Effector memory CD4-positive, alpha-beta T cell (primary cell): Measurements from ENCODE around the gene FER1L5.

Experiments
- DNase-seq, 3 donors: peaks; one replicate each; pipeline ENCODE4 v3.0.0-alpha.2; 2020
- H3K27ac ChIP-seq: 2 replicates; pipeline ENCODE4 v1.7.0; 2013; ENCODE audit warnings: mild to moderate bottlenecking, low read length, moderate library complexity; ENCODE audit not compliant: insufficient read depth, poor library complexity, severe bottlenecking
- H3K27me3 ChIP-seq: replicated peaks from 2 replicates; pipeline ENCODE4 v1.7.0; 2013; ENCODE audit warnings: mild to moderate bottlenecking, low read length; ENCODE audit not compliant: insufficient read depth, control insufficient read depth, poor library complexity, severe bottlenecking
- H3K36me3 ChIP-seq: 2 replicates; pipeline ENCODE4 v1.7.0; 2013; ENCODE audit warnings: mild to moderate bottlenecking, low read length, moderate library complexity; ENCODE audit not compliant: control insufficient read depth, insufficient read depth
- H3K4me1 ChIP-seq: 2 replicates; pipeline ENCODE4 v1.7.0; 2013; ENCODE audit warnings: low read length, mild to moderate bottlenecking; ENCODE audit not compliant: control insufficient read depth, insufficient read depth, poor library complexity, severe bottlenecking
- H3K4me3 ChIP-seq: 2 replicates; pipeline ENCODE4 v1.7.0; 2013; ENCODE audit warnings: low read length, low read depth, mild to moderate bottlenecking; ENCODE audit not compliant: insufficient read depth, poor library complexity, severe bottlenecking
- H3K9me3 ChIP-seq: 2 replicates; pipeline ENCODE4 v1.7.0; 2013; ENCODE audit warnings: mild to moderate bottlenecking, low read length, moderate library complexity; ENCODE audit not compliant: control insufficient read depth

FER1L5 gene

DNA sequence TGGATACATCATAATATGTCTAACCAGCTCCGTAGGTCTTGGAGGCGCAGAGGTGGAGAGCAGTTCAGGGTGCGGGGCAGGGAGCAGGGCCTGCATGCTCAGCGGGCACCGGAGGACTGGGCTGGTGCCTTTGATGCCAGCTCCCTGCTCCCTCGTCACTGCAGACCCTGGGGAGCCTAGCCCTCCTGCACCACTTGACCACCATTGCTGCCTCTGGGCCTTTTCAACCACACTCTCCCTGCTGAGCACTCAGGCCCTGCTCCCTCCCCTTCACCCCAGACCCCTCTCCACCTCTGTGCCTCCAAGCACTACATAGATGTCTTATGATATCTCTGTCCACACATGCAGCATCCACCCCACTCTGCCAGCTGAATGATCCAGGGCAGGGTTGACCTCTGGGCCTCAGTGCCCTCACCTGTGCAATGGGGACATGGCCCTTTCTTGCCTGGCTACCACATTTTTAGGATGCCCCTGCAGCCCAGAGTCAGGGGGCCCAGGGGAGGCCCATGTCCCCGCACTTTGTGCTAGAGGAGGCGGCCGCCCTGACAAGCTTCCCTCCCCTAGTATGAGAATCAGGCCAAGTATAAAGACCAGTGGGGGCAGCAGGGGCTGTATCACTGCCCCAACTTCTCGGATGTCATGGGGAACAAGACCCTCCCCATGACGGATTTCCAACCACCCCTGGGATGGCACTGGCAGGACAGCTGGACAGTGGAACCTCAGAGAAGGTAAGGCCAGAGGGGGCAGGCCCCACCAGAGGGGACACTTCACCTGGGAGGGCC, 46.3 kb downstream of the FER1L5 start:
- Histone ChIP-seq H3K27ac (no peak overlapping the region), H3K4me1 (no peaks in the 10 kb centered on the region)
- DNase-seq: no peak

DNA sequence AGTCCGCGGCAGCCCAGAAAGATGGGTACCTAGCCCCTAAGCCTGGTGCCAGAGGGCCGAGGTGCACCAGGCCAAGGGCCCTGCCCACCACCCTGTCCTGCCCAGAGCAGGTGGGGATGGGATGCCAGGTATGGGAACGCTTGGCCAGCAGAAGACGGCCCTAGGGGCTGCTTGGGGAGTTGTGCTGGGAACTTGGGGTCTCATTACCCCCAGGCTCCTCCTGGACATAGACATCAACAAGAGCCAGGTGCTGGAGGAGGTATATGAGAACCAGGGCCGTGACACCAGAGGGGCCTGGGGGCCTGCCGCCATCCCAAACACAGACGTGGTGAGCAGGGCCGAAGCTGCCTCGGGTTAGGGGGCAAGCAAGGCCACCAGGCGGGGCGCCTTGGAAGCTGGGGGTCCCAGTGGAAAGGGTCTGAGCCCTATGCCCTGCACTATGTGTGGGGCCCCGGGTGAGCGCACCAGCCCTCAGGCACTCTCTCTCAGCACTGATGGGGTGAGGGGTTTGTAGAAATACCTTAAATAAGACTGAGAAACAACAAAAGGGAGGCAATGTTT, 46.9 kb downstream of the FER1L5 start:
- Histone ChIP-seq H3K27ac (no peak overlapping the region), H3K27me3 (no peaks in the 10 kb centered on the region), H3K36me3 (no peaks in the 10 kb centered on the region), H3K4me1 (no peaks in the 10 kb centered on the region), H3K4me3 (no peak overlapping the region), H3K9me3 (no peaks in the 10 kb centered on the region)
- no peak for DNase-seq

More for the DNA sequence above, 46.3 kb downstream of the FER1L5 start:
- Histone ChIP-seq H3K36me3 (no peaks in the 10 kb centered on the region), H3K4me3 (no peak overlapping the region), H3K27me3 (no peaks in the 10 kb centered on the region), H3K9me3 (no peaks in the 10 kb centered on the region)

DNA sequence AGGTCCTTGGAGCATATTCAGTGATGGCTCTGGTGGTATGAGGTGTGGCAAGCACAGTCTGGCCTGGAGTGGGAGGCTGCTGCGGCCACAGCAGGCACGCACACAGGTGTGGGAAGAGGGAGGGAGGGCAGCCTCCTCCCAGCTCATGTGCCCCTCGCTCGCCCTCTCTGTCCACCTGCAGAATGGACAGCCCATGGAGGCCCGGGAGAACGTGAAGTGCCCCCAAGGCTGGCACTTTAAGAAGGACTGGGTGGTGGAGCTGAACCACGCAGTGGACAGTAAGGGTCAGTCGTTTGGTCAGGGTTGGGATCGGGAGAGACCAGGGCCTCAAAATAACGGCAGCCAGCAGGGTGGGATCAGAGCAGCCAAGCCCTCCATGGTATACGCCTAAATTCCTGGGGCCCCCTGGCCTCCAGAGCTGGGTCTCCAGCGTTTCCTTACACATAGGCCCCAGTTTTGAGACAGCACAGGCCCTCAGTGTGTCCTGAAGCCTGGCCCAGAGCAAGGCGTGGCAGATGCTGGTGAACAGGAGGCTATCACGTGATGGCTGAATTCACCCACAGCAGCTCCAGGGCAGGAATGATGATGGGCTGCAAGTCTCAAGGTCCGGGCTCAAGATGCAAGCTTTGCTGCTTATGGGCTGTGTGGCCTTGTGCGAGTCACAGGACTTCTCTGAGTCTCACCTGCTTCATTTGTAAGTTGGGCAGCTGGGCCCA, 47.9 kb downstream of the FER1L5 start:
- H3K36me3 ChIP-seq: no peaks in the 10 kb centered on the region

DNA sequence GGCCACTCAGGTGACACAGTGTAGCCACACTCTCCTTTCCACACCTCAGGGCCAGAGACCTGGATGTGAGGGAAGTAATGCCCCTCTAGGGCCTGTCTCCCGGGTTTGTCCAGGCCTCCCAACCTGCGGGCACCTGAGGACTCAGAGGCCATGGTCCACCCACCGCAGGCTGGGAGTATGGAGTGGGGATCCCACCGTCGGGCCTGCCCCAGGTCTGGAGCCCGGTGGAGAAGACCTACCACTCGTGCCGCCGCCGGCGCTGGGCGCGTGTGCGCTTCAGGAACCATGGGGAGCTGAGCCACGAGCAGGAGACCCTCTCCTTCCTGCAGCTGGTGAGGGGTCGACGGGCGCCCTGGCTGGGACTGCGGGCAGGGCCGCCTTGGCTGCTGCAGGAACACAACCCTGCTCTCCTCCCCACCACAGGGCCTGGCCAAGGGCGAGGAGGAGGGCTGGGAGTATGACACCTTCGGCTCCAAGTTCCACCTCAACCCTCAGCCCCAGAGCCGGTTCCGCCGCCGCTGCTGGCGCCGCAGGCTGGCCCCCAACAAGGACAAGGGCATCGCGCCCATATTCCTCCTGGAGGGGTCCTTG, 48.6 kb downstream of the FER1L5 start:
- Histone ChIP-seq H3K9me3 (no peaks in the 10 kb centered on the region), H3K27me3 (no peaks in the 10 kb centered on the region), H3K4me3 (no peak overlapping the region), H3K27ac (no peak overlapping the region), H3K4me1 (no peaks in the 10 kb centered on the region), H3K36me3 (no peaks in the 10 kb centered on the region)
- DNase-seq: no peak

More for the DNA sequence above, 47.9 kb downstream of the FER1L5 start:
- no peaks in the 10 kb centered on the region for H3K9me3 ChIP-seq
- DNase-seq: no peak
- no peaks in the 10 kb centered on the region for H3K27me3 ChIP-seq
- no peak overlapping the region for H3K4me3 ChIP-seq
- no peak overlapping the region for H3K27ac ChIP-seq
- no peaks in the 10 kb centered on the region for H3K4me1 ChIP-seq

DNA sequence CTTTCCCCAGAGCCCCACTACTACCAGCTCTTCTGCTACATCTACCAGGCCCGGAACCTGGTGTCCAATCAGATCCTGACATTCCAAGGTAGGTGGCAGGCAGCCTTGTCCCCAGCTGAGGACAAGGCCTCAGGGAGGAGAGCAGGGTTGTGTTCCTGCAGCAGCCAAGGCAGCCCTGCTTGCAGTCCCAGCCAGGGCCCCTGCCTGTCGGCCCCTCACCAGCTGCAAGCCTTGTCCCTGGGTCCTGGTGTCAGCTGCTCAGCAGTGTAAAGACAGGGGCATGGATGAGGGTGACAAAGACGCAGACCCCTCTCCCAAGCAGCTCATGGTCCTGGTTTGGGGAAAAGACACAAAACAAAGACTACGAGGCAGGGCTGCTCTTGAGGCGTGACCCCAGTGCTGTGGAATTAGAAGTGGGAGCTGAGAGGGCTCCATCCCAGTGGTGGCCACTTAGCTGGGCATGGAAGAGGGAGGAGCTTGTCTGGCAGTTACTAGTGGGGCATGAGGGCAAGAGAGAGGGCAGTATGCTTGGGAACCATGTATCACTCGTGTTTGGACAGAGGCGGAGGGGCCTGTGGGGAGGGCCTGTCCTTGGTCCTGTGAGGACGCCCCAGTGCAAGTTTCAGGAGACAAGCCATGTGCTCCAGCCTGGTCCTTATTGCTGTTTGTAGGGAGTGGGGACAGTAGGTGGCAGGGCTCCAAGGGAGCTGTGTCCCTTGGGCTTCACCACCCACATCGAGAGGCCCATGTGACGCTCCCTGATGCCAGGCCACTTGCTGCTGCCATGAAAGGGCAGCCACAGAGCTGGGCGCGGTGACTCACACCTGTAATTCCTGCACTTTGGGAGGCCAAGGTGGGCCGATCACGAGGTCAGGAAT, 49.8 kb downstream of the FER1L5 start:
- no peak for DNase-seq
- Histone ChIP-seq H3K9me3 (no peaks in the 10 kb centered on the region), H3K4me1 (no peaks in the 10 kb centered on the region), H3K27ac (no peak overlapping the region), H3K4me3 (no peak overlapping the region), H3K36me3 (no peaks in the 10 kb centered on the region), H3K27me3 (no peaks in the 10 kb centered on the region)

DNA sequence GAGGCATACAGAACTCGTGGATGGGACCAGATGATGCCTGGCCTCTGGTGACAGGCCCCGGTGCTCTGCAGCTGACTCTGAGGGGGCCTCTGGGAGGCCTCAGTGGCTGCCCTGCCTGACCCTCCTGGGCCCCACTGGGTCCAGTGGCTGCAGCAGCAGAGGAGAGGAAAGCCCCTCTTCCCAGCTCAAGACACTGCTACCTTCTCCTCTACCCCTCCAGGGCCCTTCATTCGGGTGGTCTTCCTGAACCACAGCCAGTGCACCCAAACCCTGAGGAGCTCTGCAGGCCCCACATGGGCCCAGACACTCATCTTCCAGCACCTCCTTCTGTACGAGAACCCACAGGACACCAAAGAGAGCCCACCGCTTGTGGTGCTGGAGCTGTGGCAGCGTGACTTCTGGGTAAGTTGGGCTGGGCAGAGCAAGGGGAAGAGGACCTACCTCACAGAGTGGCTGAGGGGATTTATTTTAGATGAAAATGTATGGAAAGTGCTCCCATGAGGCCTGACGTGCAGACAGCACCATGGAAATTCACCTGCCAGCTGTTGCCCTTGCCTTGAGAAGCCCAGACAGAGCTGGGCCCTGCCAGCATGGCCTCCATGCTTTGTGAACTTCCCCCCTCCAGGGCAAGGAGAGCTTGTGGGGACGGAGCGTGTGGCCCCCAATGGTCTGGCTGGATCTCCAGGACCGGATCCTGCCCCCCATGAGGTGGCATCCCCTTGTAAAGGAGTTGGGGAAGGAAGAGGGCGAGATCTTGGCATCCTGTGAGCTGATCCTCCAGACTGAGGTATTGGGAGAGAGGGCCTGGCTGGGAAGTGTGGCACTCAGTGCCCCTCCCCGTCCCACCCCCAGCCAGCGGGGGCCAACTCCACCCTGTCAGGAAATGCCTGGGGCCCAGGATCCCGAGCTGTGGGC, 51.0 kb downstream of the FER1L5 start:
- H3K27me3 ChIP-seq: no peaks in the 10 kb centered on the region
- no peak for DNase-seq
- no peak overlapping the region for H3K27ac ChIP-seq
- no peaks in the 10 kb centered on the region for H3K9me3 ChIP-seq
- H3K4me1 ChIP-seq: no peaks in the 10 kb centered on the region
- H3K36me3 ChIP-seq: no peaks in the 10 kb centered on the region
- H3K4me3 ChIP-seq: no peak overlapping the region

DNA sequence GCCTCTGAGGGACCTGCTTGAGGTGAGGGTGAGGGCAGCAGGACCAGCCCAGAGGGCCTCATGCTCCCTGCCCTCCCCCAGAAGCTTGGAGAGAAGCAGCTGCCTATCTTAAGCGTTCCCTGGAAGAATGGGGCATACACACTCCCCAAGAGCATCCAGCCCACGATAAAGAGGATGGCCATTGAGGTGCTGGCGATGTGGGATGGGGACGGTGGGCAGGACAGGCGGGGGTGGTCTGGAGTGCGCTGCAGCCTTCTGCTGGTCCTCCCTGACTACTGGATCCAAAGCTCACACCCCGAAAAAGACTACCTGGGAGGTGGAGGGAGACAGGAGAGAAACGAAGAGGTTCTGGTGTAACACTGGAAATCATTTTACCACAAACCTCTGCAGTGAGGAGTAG, 51.7 kb downstream of the FER1L5 start:
- no peak overlapping the region for H3K4me3 ChIP-seq
- DNase-seq: no peak

DNA sequence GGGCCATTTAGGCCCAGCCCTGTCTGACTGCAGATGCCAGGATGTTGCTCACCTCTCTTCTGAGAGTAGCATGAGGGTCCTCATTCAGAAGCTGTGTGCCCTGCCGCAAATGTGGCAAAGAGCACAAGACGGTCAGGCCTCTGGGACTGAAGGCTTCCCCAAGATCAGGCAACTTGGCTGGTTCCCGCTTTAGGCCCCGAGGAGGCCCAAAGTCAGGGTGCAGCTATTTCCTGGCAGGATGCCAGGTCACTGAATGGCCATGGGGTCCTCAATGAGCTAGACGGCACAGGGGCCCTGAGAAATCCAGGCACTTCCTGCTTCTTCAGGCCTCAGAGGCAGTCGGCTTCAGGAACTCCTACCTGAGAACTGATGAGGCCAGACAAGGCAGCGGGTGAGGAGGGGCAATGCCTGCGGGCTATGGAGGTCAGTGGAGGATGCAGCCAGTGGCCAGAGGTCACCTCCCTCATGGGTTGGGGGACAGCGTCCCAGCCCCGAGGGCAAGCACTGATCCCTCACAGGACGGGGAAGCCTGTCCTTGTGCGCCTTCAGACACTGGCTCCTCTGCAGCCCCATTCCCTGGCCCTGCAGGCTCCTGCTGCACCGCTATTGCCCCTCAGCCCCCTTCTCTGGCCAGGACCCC, 52.4 kb downstream of the FER1L5 start:
- Histone ChIP-seq H3K4me1 (no peaks in the 10 kb centered on the region), H3K36me3 (no peaks in the 10 kb centered on the region), H3K9me3 (no peaks in the 10 kb centered on the region), H3K27me3 (no peaks in the 10 kb centered on the region), H3K27ac (no peak overlapping the region), H3K4me3 (no peak overlapping the region)
- no peak for DNase-seq

More for the DNA sequence above, 51.7 kb downstream of the FER1L5 start:
- Histone ChIP-seq H3K9me3 (no peaks in the 10 kb centered on the region), H3K27me3 (no peaks in the 10 kb centered on the region), H3K4me1 (no peaks in the 10 kb centered on the region), H3K36me3 (no peaks in the 10 kb centered on the region), H3K27ac (no peak overlapping the region)
